ENCODE measurements around the gene SPHKAP.

- TF ChIP-seq POLR2A (IDR thresholded peaks at IDR 0.05) (no peak), CTCF (IDR thresholded peaks at IDR 0.05 in 8 of 11, conservative IDR thresholded peaks at IDR 0.05 in 3 of 11) (no peak)
These were observed 238.5 kb downstream of the SPHKAP start for GRCh38 chr2:227942965-227943364.

Measured in spleen (tissue), 7 donors.